PC-3 (cell line): ENCODE results near the gene MYO9A.

ENCODE experiments used
- EZH2 ChIP-seq: fragments of 300-600 bp; sonication (generic); IDR thresholded peaks from one replicate; pipeline ENCODE4 v1.6.1; 2017; ENCODE audit warnings: antibody characterized with exemption, mild to moderate bottlenecking, low read length; ENCODE audit not compliant: unreplicated experiment
- EZH2phosphoT487 ChIP-seq: fragments of 300-600 bp; sonication (generic); IDR thresholded peaks from 2 replicates; pipeline ENCODE4 v1.6.1; 2018; ENCODE audit warnings: mild to moderate bottlenecking, antibody characterized with exemption, low read length, borderline replicate concordance
- TF ChIP-seq, protein P1 (sequence below): fragments of 300-600 bp; sonication (generic); conservative IDR thresholded peaks from 2 replicates; pipeline ENCODE4 v1.5.1; 2017; ENCODE audit warnings: antibody characterized with exemption, low read depth, mild to moderate bottlenecking, low read length

- TF ChIP-seq, protein P1, sequence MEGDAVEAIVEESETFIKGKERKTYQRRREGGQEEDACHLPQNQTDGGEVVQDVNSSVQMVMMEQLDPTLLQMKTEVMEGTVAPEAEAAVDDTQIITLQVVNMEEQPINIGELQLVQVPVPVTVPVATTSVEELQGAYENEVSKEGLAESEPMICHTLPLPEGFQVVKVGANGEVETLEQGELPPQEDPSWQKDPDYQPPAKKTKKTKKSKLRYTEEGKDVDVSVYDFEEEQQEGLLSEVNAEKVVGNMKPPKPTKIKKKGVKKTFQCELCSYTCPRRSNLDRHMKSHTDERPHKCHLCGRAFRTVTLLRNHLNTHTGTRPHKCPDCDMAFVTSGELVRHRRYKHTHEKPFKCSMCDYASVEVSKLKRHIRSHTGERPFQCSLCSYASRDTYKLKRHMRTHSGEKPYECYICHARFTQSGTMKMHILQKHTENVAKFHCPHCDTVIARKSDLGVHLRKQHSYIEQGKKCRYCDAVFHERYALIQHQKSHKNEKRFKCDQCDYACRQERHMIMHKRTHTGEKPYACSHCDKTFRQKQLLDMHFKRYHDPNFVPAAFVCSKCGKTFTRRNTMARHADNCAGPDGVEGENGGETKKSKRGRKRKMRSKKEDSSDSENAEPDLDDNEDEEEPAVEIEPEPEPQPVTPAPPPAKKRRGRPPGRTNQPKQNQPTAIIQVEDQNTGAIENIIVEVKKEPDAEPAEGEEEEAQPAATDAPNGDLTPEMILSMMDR: no peak
- no peak for TF ChIP-seq EZH2phosphoT487
- TF ChIP-seq EZH2: no peak
Observed at GRCh38 chr15:71889385-71889784, 228.6 kb downstream of the MYO9A start.
